Purkinje cell (primary cell): ENCODE measurements around the gene KLHL8. TPM values are rescaled to one million over a fixed set of nuclear protein-coding genes. Genes with fewer than 3 reads are reported as not detected.

Experiments
- polyA plus RNA-seq: library from polyadenylated mRNA; unstranded; fragments of >200 nt; fragmentation: Nextera tagmentation; gene quantifications from 2 replicates; pipeline ENCODE4 v1.2.1, GENCODE V29; 2014

KLHL8 gene
- 18.0 and 19.7 TPM in 2 replicates for polyA plus RNA-seq

DNA sequence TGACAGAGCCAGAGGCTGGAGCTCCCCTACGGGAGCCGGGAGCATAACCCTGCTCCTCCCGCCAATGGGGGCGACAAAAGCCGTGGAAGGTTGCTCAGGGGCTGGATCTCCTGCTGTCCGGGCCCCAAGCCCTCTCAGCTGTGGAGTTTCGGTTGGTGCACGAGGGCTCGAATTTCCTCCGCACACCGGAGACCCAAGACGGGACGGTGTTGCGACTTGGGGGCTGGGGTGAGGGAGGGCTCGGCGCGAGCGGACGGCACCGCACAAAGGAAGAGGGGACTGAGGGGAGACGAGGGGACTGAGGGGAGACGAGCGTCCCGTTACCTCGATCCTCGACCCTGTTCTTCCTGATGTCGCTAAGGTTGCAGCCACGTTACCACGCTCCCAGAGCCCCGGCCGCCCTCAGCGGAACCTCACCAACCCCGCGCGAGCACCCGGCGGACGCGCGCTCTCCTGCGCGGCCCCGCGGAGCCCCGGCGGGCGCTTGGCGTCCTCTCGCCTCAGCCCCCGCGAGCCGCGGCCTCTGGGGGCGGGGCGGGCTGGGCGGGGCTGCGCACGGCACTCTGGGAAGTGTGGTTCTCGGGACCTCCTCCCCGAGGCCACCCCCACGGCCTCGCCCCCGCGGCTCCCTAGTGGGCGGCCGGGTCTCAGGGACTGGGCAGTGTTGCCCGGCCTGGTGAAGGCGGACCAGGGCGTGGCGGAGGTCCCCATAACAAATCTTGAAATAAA lies at the start of gene KLHL8:
Gene KLHL8 (minus strand): TSS at position 525 of the 729 bp plus-strand sequence. CDS start 25,079 bp downstream, outside the sequence.

Other genes starting within 250 kb of the KLHL8 start
- 0.31 and 1.1 TPM in 2 replicates for gene HSD17B13, start 102.3 kb upstream of the KLHL8 start, polyA plus RNA-seq
- gene HSD17B11, start 170.6 kb upstream of the KLHL8 start, polyA plus RNA-seq, result 35.5 and 58.4 TPM in 2 replicates
- 66.5 and 79.2 TPM in 2 replicates for gene NUDT9, start 202.0 kb upstream of the KLHL8 start, polyA plus RNA-seq